Colonic mucosa (tissue), 4 donors: ENCODE data around the gene TIPARP. TPM values are rescaled to one million over a fixed set of nuclear protein-coding genes. Genes with fewer than 3 reads are reported as not detected.
"Not testable (repeated sequence)": the region's sequence is repeated elsewhere in the genome, so short reads cannot be mapped to it uniquely, and the experiment has no call there.

Source experiments
- DNase-seq: peaks from one replicate; pipeline ENCODE4 v3.0.0-alpha.2; 2020
- H3K27ac ChIP-seq: fragments of 200-600 bp; one replicate; pipeline ENCODE4 v1.8.0; 2021
- H3K27me3 ChIP-seq: fragments of 200-600 bp; one replicate; pipeline ENCODE4 v1.8.0; 2021
- H3K36me3 ChIP-seq: fragments of 200-600 bp; one replicate; pipeline ENCODE4 v1.8.0; 2021
- H3K4me1 ChIP-seq: fragments of 200-600 bp; one replicate; pipeline ENCODE4 v1.8.0; 2021; ENCODE audit warnings: mild to moderate bottlenecking
- H3K4me3 ChIP-seq: fragments of 200-600 bp; one replicate; pipeline ENCODE4 v1.8.0; 2021
- H3K9ac ChIP-seq, 2 donors: one replicate each; pipeline ENCODE4 v1.7.0; 2013; ENCODE audit warnings: control low read depth in 2 of 2, low read depth in 2 of 2, low read length in 2 of 2
- H3K9me3 ChIP-seq: fragments of 200-600 bp; one replicate; pipeline ENCODE4 v1.8.0; 2021
- CTCF ChIP-seq: fragments of 200-600 bp; IDR thresholded peaks from one replicate; pipeline ENCODE4 v1.8.0; 2022; ENCODE audit warnings: antibody characterized with exemption, mild to moderate bottlenecking
- intact Hi-C: fragments of 100-400 bp; cut with DNase I; formaldehyde crosslinking; loops from one replicate; pipeline ENCODE4 v1.14.1; 2022
- total RNA-seq, 2 donors: library from RNA; stranded (reverse); fragmentation: NEBNext Ultra II Directional in 1 of 2; extraction: Animal tissue kit (Norgen Biotek cat#: 25700) in 1 of 2; gene quantifications; one replicate each; pipeline ENCODE4 v1.2.1, GENCODE V29; 2021
- donor health status: healthy.
- donor health status: DM: no; HTN: no; CAD: no.
- donor health status: DM: no; HTN: no; CAD: no.

The TIPARP gene
- total RNA-seq, 2 donors from 2014 or later = 15.2 to 30.2 TPM

DNA sequence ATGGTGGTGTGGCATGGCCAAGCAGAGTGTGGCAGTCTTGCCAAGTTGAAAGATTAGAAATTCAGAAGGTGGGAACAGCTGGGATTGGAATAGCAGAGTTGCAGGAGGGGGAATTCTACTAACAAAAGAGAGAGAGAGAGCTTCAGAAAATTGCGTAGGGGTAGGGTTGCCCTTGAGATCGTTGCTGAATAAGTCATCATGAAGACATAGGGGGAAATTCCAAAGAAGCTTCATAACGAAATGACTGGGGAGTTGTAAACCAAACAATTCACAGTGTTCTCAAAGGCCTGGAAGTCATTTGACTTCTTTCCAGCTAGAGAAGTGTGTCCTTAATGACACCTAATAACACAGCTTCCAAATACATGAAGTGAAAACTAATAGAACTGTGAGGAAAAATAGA, 26.3 kb upstream of the TIPARP start:
- Histone ChIP-seq H3K36me3 (no peaks in the 10 kb centered on the region), H3K4me1 (no peaks in the 10 kb centered on the region), H3K4me3 (no peak overlapping the region), H3K9me3 (no peaks in the 10 kb centered on the region), H3K27me3 (no peaks in the 10 kb centered on the region), H3K27ac (no peak overlapping the region), H3K9ac (no peak overlapping the region)
- intact Hi-C loops = no loop called here
- DNase-seq = no peak
- TF ChIP-seq CTCF = no peak

- intact Hi-C loops = loop anchor here (10.0 kb wide), 1 partner anchor 85 kb away; no protein-coding TSS in a partner anchor
- Histone ChIP-seq H3K4me3 (no peak overlapping the region), H3K4me1 (no peaks in the 10 kb centered on the region), H3K9me3 (no peaks in the 10 kb centered on the region), H3K27ac (no peak overlapping the region), H3K36me3 (no peaks in the 10 kb centered on the region), H3K9ac (no peak overlapping the region), H3K27me3 (no peaks in the 10 kb centered on the region)
- no peak for DNase-seq
- no peak for TF ChIP-seq CTCF
These were observed 24.7 kb upstream of the TIPARP start for GRCh38 chr3:156649681-156650080.

DNA sequence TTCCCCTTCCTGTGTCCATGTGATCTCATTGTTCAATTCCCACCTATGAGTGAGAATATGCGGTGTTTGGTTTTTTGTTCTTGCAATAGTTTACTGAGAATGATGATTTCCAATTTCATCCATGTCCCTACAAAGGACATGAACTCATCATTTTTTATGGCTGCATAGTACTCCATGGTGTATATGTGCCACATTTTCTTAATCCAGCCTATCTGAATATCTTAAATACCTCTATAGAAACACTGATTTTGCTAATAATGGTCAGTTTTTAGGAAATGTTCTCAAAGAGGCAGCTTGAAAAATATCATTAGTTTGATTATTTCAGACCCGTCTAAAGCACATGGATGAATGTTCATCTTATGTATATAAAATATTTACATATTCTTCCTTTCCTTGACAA, 21.7 kb upstream of the TIPARP start:
- H3K27ac ChIP-seq, H3K9ac ChIP-seq, H3K4me3 ChIP-seq, H3K9me3 ChIP-seq, H3K4me1 ChIP-seq, H3K27me3 ChIP-seq, DNase-seq, H3K36me3 ChIP-seq: not testable (repeated sequence)
- intact Hi-C loops = loop anchor here (10.0 kb wide), 1 partner anchor 88 kb away; no protein-coding TSS in a partner anchor

DNA sequence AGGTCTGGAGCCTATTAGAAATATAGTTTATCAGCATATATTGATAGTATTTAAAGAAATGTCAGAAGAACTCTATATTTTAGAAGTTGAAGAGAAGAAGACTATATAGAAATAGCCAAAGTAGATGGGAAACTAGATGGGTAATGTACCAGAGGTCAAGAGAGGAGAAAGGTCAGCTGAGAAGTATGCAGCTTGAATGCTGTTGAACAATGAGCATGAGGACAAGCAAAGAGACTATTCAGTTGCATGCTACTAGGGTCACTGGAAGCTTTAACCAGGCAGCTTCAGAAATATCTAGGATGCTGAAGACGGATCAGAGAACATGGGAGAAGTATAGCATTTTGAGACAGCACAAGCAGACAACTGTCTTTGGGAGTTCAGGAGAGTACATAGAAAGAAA, 19.6 kb upstream of the TIPARP start:
- Histone ChIP-seq H3K4me3 (no peak overlapping the region), H3K4me1 (no peaks in the 10 kb centered on the region), H3K9me3 (no peaks in the 10 kb centered on the region), H3K27me3 (no peaks in the 10 kb centered on the region), H3K9ac (no peak overlapping the region), H3K27ac (no peak overlapping the region), H3K36me3 (no peaks in the 10 kb centered on the region)
- intact Hi-C loops = loop anchor here (10.0 kb wide), 1 partner anchor 90 kb away; no protein-coding TSS in a partner anchor
- DNase-seq = no peak
- no peak for TF ChIP-seq CTCF

DNA sequence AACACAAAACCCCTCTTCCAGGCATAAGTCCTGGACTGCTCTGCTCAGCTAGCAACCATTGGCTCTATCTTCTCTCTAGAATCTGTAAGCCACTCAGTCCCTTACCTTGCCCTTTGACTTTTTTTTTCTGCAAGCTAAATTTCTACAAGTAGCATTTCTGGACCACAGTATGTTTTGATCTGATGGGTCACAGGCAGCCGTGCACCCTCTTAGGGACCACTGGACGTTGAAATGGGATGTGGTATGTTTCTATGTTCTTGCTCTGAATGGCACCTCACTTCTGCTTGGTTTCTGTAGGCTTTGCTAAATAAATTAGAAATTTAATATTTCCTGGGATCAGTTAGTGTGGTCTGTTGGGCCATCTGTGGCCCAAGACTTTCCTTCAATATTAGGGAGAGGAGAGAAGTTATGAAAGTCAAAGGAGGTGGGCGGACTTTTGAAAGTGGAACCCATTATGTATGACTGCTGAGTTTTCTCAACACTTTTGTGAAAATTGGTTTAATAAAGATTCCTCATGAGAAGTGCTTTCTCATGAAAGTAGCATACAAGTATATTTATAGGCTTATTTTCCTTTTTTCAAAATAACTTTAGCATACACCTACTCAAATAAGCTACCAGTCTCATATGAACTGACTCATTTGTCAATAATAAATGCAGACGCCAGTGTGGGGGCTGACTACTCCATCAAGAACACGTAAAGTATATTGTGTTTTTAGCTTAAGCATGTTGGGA, 18.4 kb upstream of the TIPARP start:
- Histone ChIP-seq H3K36me3 (no peaks in the 10 kb centered on the region), H3K4me3 (no peak overlapping the region), H3K27me3 (no peaks in the 10 kb centered on the region), H3K4me1 (no peaks in the 10 kb centered on the region), H3K9me3 (no peaks in the 10 kb centered on the region), H3K9ac (no peak overlapping the region), H3K27ac (no peak overlapping the region)
- intact Hi-C loops = loop anchor here (10.0 kb wide), 1 partner anchor 91 kb away; no protein-coding TSS in a partner anchor
- TF ChIP-seq CTCF = no peak
- DNase-seq = no peak

DNA sequence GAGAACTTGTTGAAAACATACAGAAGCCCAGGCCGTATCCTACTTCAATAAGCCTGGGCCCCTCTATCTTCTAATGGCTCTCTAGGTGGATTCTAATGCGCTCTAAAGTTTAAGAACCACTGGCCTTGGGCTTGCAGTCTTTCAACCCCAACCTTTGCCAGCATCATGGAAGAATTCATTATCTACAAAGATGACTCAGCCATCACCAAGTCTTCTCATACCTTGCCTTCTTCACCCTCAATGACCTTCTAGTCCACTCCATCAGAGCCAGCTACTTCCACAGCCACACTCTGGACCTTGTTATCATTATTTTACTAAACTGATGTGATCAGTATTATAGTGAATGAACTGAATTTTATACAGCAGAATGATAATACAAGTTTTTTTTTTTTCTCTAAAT, 16.9 kb upstream of the TIPARP start:
- H3K9ac ChIP-seq = no peak overlapping the region
- no peaks in the 10 kb centered on the region for H3K27me3 ChIP-seq
- no peaks in the 10 kb centered on the region for H3K36me3 ChIP-seq
- intact Hi-C loops = loop anchor here (10.0 kb wide), 1 partner anchor 93 kb away; no protein-coding TSS in a partner anchor
- H3K9me3 ChIP-seq = no peaks in the 10 kb centered on the region
- TF ChIP-seq CTCF = no peak
- no peak overlapping the region for H3K27ac ChIP-seq
- H3K4me1 ChIP-seq = no peaks in the 10 kb centered on the region
- no peak overlapping the region for H3K4me3 ChIP-seq
- no peak for DNase-seq
